Transverse colon (tissue), 4 donors: Measurements from ENCODE around the gene LINGO1. TPM values are rescaled to one million over a fixed set of nuclear protein-coding genes. Genes with fewer than 3 reads are reported as not detected.

Experiments
- DNase-seq: peaks from one replicate; pipeline ENCODE4 v3.0.0-alpha.2; 2019
- H3K27ac ChIP-seq, 4 donors: fragments of 200-600 bp; sonication (generic); 2 replicates each; pipeline ENCODE4 v1.5.1; 2016 to 2018; ENCODE audit warnings: inconsistent platforms in 4 of 4
- H3K27me3 ChIP-seq: fragments of 200-600 bp; sonication (generic); 2 replicates; pipeline ENCODE4 v1.5.1; 2017; ENCODE audit warnings: inconsistent platforms
- H3K36me3 ChIP-seq, 4 donors: fragments of 200-600 bp; sonication (generic); 2 replicates each; pipeline ENCODE4 v1.5.1; 2017 to 2019; ENCODE audit warnings: inconsistent platforms in 4 of 4
- H3K4me1 ChIP-seq, 4 donors: fragments of 200-600 bp; sonication (generic); 2 replicates each; pipeline ENCODE4 v1.5.1; 2017 to 2020; ENCODE audit warnings: inconsistent platforms in 4 of 4
- H3K4me3 ChIP-seq, 4 donors: fragments of 200-600 bp; sonication (generic); 1 replicate in 1 of 4; 2 replicates in 3 of 4; pipeline versions ENCODE4 v1.5.1 to v1.6.1; 2017 to 2019; ENCODE audit warnings: inconsistent platforms in 4 of 4
- H3K9me3 ChIP-seq, 2 donors: fragments of 200-600 bp; sonication (generic); 2 replicates each; pipeline ENCODE4 v1.5.1; 2017 to 2019; ENCODE audit warnings: inconsistent platforms in 2 of 2
- EP300 ChIP-seq: sonication (generic); formaldehyde crosslinking; IDR thresholded peaks from one replicate; pipeline ENCODE4 v1.6.1; 2017; ENCODE audit warnings: antibody characterized with exemption, low read depth
- POLR2A ChIP-seq: fragments of 450-650 bp; IDR thresholded peaks from one replicate; pipeline ENCODE4 v1.6.1; 2016; ENCODE audit warnings: antibody characterized with exemption, mild to moderate bottlenecking, moderate library complexity
- POLR2AphosphoS5 ChIP-seq, 3 donors: sonication (generic); formaldehyde crosslinking; IDR thresholded peaks; one replicate each; pipeline ENCODE4 v1.6.1; 2016; ENCODE audit warnings: antibody characterized with exemption in 3 of 3
- WGBS, 2 donors: methylation state at CpG; one replicate each; pipeline ENCODE4 v1.1.5; 2018; ENCODE audit warnings: low coverage in 1 of 2; 5-methylcytosine and 5-hydroxymethylcytosine counted together
- in situ Hi-C, 4 donors: fragments of 200-750 bp; cut with MboI; loops; one replicate each; pipeline versions ENCODE4 v1.15.0 to v1.15.1; 2017; ENCODE audit warnings: low sequenced_read_pairs in 3 of 4, low pct_ligation_motif_present in 1 of 4, low pct_unique_long_range_greater_than_20kb in 1 of 4
- intact Hi-C: fragments of 100-400 bp; cut with DNase I; formaldehyde crosslinking; loops from one replicate; pipeline ENCODE4 v1.15.1; 2023; ENCODE audit warnings: low total_unique reads
- total RNA-seq, 4 donors: library from RNA; depleted of rRNA; stranded (reverse); fragments of >200 nt; gene quantifications; one replicate each; pipeline ENCODE4 v1.1.0, GENCODE V29; 2016
- TF ChIP-seq, protein P1 (sequence below), 5 experiments: fragments of 200-600 bp in 3 of 5; fragments of 450-650 bp in 2 of 5; sonication (generic) in 3 of 5; IDR thresholded peaks; 1 replicate in 2 of 5; 2 replicates in 3 of 5; pipeline ENCODE4 v1.5.1; 2016 to 2017; ENCODE audit warnings: antibody characterized with exemption in 5 of 5, inconsistent platforms in 3 of 5, mild to moderate bottlenecking in 2 of 5, moderate library complexity in 1 of 5

Gene LINGO1
- total RNA-seq, 4 donors from 2014 or later, result 0.27 to 0.95 TPM; not detected in 2

DNA sequence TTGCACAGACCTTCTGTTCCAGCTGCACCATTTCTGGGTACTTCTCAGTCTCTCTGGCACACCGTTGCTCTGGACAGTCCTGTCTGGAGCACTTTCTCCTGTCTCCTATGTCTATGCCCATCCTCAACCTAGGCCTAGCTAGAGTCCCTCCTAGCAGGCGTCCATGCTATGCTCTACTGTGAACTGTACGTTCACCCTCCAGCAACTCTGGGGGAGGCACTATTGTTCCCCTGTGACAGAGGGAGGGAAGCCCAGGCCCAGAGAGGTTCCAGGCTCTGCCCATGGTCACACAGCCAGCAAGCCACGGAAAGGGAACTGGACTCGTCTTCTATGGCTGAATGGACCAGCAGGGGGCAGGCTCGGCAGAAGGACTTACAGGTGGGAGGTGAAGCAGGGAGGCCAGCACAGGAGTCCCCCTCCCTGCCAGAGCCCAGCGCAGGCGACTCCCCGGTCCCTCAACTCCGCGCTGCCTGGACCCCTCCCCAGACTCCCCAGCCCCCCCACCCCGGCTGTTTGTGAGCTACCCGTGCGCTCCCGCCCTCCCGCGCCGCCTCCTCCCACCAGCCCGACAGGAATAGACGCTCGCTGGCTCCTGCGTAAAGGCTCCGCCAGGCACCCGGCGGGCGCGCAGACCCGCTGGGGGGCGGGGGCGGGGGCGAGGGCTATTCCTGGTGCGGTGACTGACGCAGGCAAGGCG, 1.7 kb upstream of the LINGO1 start:
- Histone ChIP-seq H3K4me1 (peaks cover 13 to 27% (median 20%) of the 10 kb centered on the region in 4 donors), H3K27me3 (peaks cover 63% of the 10 kb centered on the region), H3K36me3 (no peaks in the 10 kb centered on the region), H3K27ac (no peak overlapping the region), H3K9me3 (no peaks in the 10 kb centered on the region), H3K4me3 (peak overlapping the region in 1 of 4 donors; percentile 1)
- 2 to 17% methylated on average over 2 to 18 of the region's 34 CpGs for WGBS, 2 donors
- intact Hi-C loops (no loop called here), in situ Hi-C loops (loop anchor here in 2 of 4 donors (25.0 kb wide), 1 partner anchor 178 kb away; no protein-coding TSS in a partner anchor)
- TF ChIP-seq POLR2AphosphoS5 (IDR thresholded peaks at IDR 0.05) (no peak), EP300 (no peak)
- TF ChIP-seq, protein P1, sequence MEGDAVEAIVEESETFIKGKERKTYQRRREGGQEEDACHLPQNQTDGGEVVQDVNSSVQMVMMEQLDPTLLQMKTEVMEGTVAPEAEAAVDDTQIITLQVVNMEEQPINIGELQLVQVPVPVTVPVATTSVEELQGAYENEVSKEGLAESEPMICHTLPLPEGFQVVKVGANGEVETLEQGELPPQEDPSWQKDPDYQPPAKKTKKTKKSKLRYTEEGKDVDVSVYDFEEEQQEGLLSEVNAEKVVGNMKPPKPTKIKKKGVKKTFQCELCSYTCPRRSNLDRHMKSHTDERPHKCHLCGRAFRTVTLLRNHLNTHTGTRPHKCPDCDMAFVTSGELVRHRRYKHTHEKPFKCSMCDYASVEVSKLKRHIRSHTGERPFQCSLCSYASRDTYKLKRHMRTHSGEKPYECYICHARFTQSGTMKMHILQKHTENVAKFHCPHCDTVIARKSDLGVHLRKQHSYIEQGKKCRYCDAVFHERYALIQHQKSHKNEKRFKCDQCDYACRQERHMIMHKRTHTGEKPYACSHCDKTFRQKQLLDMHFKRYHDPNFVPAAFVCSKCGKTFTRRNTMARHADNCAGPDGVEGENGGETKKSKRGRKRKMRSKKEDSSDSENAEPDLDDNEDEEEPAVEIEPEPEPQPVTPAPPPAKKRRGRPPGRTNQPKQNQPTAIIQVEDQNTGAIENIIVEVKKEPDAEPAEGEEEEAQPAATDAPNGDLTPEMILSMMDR (IDR thresholded peaks at IDR 0.05), result peak; percentile 27 to 60 (median 56)
- DNase-seq, result peak; percentile 83

DNA sequence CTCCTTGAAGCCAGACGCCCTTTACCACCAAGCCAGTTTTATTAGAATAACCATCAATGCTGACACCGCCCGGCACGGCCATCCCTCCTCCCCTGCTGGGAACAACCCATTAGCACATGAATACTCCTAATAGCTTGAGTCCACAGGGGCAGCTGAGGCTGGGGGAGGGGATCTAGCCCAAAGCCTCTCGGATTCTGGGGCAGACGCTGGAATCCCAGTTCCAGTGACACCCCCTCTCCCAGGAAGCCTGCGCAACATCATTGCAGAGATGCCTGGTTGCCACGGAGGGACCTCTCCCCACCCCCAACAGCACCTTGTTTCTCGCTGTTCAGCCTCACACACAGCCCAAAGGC, 1.2 kb upstream of the LINGO1 start:
- Histone ChIP-seq H3K36me3 (no peaks in the 10 kb centered on the region), H3K27me3 (peaks cover 67% of the 10 kb centered on the region), H3K9me3 (no peaks in the 10 kb centered on the region), H3K27ac (no peak overlapping the region), H3K4me1 (peaks cover 13 to 27% (median 20%) of the 10 kb centered on the region in 4 donors), H3K4me3 (no peak overlapping the region)
- intact Hi-C loops (no loop called here), in situ Hi-C loops (loop anchor here in 2 of 4 donors (25.0 kb wide), 1 partner anchor 178 kb away; no protein-coding TSS in a partner anchor)
- DNase-seq, result no peak
- TF ChIP-seq, protein P1 (IDR thresholded peaks at IDR 0.05), result no peak
- TF ChIP-seq EP300 (no peak), POLR2AphosphoS5 (IDR thresholded peaks at IDR 0.05) (no peak), POLR2A (no peak)
- 0 to 17% methylated on average over 3 to 9 of the region's 9 CpGs for WGBS, 2 donors

- H3K27ac ChIP-seq, result no peak overlapping the region
- WGBS, 2 donors, result 0% methylated on average over 28 of the region's 55 CpGs; no CpG with 5 or more reads in 1 of the 2 donors
- in situ Hi-C loops, result loop anchor here in 2 of 4 donors (25.0 kb wide), 1 partner anchor 179 kb away; no protein-coding TSS in a partner anchor
Measured at GRCh38 chr15:77633134-77633912, 611 bp upstream of the LINGO1 start.

More at GRCh38 chr15:77633134-77633912, 611 bp upstream of the LINGO1 start:
- Histone ChIP-seq H3K9me3 (no peaks in the 10 kb centered on the region), H3K36me3 (no peaks in the 10 kb centered on the region), H3K4me1 (peaks cover 13 to 27% (median 20%) of the 10 kb centered on the region in 4 donors), H3K27me3 (peaks cover 67% of the 10 kb centered on the region), H3K4me3 (peak overlapping the region; percentile 8 to 53 (median 28))
- TF ChIP-seq EP300, result no peak
- TF ChIP-seq, protein P1 (IDR thresholded peaks at IDR 0.05), result peak; percentile 99 to 100 (median 100)
- intact Hi-C loops, result no loop called here
- DNase-seq, result peak; percentile 90
